GM18909 (cell line): ENCODE measurements around the gene CNKSR3.
A peak's percentile ranks its signal among the peaks of the same experiment; 100 is the strongest.

Source experiments
- ATAC-seq: cut with Tn5 transposase; IDR thresholded peaks from one replicate; pipeline ENCODE4 v1.9.1; 2021; ENCODE audit warnings: mild to moderate bottlenecking; ENCODE audit not compliant: unreplicated experiment, poor library complexity

Gene CNKSR3

DNA sequence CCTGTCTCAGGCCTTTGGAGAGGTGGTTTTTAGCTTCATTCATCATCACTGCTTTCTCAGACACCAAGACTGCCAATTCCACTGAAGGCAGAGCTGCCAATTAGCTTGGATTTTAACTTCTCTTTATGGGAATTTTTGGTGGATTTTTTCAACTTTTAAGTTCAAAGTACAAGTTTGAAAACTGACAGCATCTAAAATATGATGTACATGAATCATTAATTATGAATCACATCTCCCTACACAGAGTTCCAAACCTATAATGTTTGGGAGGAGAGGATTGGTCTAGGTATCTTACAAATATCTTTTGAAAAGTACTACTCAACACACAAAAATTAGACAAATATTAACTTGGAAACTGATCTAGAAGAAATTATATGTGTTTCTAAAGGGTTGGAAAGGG is 25.5 kb downstream of the CNKSR3 start:
- ATAC-seq: no peak

- no peak for ATAC-seq
Measured at GRCh38 chr6:154482858-154483257, 27.6 kb downstream of the CNKSR3 start.

DNA sequence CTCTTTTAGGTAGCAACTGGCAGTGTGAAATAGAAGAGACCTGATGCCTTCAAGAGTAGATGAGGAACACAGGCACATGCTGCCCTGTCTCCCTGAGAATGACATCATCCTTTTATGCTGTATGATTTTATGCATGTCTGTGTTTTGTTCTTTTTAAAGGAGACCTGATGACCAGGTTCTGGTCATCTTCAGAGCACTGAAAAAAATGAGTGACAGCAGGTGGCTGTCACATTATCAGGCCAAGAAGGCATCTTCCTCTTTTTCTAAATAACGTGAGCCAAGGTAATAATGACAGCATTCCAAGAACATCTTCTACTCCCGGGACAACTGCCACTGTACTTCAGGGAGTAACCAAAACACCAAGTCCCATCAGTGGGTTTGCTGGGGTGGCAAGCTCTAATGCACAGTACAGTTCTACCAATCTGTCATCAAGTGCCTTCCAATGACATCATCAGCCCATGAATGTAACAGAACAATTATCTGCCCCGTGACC is 28.9 kb downstream of the CNKSR3 start:
- ATAC-seq: no peak

GRCh38 chr6:154479771-154480639 is 30.5 kb downstream of the CNKSR3 start:
- ATAC-seq: no peak

DNA sequence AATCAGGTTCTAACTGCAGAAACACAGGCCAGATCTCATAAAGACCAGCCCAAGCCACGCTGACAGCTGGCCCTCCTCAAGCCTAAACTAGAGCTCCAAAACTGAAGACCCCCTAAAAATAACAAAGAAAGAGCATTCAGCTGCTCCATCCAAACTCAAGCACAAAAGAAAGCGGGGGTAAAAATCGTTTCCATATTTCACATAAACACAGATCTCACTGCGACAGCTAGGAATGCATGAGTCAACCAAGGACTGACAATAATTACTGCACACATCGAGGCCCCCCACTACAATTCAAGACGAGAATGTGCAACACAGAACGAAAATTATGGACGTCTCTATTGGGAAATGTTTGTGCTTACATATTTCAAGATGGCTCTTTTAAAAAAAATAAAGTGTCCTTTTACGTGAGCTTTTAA is 31.1 kb downstream of the CNKSR3 start:
- ATAC-seq: no peak

GRCh38 chr6:154478701-154479060 is 31.8 kb downstream of the CNKSR3 start:
- no peak for ATAC-seq

GRCh38 chr6:154478021-154478700 is 32.3 kb downstream of the CNKSR3 start:
- ATAC-seq: peak; percentile 39

DNA sequence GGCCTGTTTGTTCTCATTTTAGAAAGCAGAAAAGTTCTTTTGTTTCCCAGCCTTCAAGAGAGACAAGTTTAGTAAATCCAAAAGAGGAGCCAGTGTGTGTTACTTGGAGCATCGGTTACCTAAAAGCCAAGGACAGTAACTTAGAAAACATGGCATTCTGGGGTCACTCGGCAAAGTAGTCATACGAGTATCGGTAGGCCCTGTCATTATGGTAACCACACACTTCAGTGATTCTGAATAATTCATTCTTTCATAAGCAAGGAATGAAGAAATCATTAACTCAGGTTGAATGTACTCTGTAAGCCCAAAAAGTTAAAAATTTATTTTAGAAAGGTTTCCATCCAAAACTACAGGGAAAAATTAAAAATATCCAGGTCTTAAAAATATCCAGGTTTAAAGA is 34.0 kb downstream of the CNKSR3 start:
- peak; percentile 55 for ATAC-seq

- no peak for ATAC-seq
Measured at GRCh38 chr6:154474648-154475428, 35.6 kb downstream of the CNKSR3 start.

DNA sequence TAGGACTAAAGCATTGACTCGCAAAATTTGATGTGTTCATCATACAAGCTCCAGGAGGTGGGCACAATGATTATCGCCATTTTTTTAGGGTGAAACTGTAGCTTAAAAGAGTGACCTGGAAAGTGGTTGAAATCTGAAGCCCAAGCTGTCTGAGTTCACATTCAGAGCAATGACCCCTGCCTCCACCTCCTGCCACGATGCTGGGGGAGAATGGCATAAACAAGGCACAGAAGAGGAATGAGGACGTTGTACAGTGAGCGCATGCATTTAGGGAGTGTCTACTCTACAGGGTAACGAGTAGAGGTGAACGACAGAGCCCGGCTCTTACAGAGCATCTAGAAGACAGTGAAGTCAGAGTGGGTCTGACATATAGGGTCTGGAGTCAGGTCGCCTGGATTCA is 37.2 kb downstream of the CNKSR3 start:
- ATAC-seq: no peak

DNA sequence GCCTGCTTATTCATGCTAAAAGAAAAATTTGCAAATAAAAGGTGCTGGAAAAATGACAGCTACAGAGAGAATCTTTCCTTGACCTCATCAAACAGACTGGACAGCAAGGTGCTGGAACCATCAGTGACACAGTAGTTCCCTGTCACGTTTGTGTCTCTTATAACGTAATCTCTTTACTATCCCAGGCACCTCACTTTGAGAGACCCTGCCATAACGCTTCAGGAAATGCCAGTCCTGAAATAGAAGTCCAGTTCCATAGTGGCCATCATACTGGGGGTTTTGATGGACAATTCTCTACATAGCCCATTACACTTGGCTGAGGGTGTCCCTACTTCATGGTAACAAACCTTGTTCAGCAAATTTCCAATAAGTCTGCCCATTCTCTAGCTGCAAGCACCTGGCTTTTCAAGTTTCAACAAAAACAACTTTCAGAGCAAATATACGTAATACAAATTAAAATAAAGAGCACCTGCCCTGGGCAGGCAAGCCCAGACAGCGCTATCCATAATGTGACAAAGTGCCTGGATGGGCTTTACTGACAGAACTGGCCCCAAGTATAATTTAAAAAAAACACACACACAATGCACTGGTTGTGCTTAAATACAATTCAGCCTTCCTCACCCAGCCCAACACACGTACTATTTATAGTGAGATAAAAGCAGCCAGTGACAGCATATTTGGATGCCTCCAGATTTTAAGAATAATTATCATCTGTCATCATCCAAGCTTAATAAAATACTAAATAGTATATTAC is 38.7 kb downstream of the CNKSR3 start:
- ATAC-seq: no peak

- ATAC-seq: no peak
Measured at GRCh38 chr6:154469306-154469935, 41.1 kb downstream of the CNKSR3 start.

DNA sequence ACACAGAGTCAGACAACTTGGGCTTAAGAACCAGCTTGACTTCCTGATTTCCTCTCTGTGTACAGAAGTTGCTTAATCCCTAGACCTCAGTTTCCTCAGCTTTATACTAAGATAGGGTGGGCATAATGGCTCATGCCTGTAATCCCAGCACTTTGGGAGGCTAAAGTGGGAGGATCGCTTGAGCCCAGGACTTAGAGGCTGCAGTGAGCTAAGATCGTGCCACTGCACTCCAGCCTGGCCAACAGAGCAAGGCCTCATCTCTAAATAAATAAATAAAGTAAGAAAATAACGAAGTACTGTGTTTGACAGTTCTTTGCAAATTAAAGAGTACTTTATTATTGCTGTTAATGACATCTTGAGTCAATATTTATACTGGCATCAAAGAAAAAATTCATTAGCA is 41.7 kb downstream of the CNKSR3 start:
- no peak for ATAC-seq

GRCh38 chr6:154466971-154467679 is 43.4 kb downstream of the CNKSR3 start:
- no peak for ATAC-seq

- ATAC-seq: no peak
Measured at GRCh38 chr6:154466139-154466538, 44.3 kb downstream of the CNKSR3 start.

DNA sequence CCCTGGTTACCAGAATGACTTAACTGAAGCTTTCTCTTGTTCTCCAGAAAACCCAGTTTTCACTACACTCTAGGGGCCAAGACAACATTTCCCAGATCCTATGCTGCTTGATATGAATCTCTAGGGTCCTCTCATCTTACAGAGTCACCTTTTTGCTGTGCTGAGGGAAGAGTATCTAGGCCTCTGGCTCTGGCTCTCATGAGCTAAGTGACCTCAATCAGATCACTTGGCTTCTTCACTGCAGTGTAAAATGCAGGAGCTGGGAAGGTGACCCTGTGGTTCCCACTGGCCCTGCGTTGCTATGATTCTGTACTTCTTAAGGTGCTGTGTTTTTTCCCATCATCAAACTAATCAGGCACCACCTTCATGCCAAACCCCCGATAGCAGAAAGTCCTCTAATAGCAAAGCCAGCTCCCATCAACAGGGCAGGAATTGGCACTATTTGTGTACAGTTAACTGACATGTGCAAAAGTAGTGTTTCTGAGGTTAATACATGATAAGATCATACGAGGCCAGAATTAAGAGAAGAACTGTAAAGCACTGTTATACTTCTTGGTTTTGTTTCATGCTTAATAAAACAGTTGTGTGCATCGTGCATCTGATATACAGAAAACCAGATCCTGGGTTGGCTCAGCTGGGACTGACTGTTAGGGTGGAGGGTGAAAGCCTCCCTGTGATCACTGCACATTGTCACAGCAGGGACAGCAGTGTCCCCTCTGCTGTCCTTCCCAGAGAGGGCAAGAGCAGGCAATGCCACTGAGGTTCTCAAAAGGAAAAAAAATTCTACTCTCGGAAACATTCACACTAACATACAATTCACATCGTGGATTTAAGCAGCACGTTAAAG is 46.7 kb downstream of the CNKSR3 start:
- ATAC-seq: no peak

DNA sequence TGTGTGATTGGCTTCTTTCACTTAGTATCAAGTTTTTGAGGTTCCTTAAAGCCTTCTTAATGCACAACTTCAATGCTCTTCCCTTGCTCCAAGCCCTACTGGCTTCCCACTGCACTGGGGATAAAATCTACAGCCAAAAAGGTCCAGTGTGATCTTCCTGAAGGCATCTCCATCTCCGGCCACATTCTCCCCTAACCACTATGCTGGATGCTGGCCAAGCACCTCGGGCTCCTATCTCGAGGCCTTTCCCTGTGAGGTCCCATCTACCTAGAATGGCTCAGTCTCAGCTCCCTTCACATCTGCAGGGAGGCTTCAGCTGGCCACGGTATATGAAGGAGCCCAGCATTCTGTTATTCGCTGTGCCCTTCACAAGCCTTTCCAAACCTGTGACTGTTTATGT is 48.1 kb downstream of the CNKSR3 start:
- ATAC-seq: no peak

- ATAC-seq: no peak
Measured at GRCh38 chr6:154461348-154461747, 49.1 kb downstream of the CNKSR3 start.
